Measurements from ENCODE around the gene UBE2D1.

UBE2D1 gene

DNA sequence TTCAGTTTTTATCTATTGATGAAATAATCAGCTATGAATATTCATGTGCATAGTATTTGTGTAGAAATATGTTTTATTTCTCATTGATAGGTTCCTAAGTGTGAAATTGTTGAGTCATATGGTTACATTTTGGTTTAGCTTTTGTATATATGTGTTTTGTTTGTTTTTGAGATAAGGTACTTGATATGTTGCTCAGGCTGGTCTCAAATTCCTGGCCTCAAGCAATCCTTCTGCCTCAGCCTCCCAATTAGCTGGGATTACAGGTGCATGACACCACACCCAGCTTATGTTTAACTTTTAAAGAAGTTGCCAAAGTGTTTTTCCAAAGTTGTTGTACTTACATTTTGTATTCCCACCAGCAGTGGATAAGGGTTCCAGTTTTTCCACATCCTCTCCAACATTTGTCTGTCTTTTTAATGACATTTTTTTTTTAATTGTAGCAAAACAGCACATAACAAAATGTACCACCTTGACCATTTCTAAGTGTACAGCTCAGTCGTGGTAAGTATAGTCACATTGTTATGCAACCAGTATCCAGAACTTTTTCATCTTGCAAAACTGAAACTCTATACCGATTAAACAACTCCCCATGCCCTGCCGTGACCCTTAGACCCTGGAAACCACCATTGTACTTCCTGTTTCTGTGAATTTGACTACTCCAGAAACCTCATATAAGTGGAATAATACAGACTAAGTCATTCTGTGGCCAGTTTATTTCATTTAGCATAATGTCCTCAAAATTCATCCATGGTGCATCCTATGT lies 12.6 kb upstream of the UBE2D1 start:
- DNase-seq (ENCODE audit: low read depth) = peak; percentile 24
- no peak overlapping the region for H3K4me3 ChIP-seq (replicated peaks; ENCODE audit: low read depth, low read length)
- TF ChIP-seq, protein P1, sequence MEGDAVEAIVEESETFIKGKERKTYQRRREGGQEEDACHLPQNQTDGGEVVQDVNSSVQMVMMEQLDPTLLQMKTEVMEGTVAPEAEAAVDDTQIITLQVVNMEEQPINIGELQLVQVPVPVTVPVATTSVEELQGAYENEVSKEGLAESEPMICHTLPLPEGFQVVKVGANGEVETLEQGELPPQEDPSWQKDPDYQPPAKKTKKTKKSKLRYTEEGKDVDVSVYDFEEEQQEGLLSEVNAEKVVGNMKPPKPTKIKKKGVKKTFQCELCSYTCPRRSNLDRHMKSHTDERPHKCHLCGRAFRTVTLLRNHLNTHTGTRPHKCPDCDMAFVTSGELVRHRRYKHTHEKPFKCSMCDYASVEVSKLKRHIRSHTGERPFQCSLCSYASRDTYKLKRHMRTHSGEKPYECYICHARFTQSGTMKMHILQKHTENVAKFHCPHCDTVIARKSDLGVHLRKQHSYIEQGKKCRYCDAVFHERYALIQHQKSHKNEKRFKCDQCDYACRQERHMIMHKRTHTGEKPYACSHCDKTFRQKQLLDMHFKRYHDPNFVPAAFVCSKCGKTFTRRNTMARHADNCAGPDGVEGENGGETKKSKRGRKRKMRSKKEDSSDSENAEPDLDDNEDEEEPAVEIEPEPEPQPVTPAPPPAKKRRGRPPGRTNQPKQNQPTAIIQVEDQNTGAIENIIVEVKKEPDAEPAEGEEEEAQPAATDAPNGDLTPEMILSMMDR (IDR thresholded peaks at IDR 0.05; ENCODE audit: low read length, missing control alignments) = no peak

DNA sequence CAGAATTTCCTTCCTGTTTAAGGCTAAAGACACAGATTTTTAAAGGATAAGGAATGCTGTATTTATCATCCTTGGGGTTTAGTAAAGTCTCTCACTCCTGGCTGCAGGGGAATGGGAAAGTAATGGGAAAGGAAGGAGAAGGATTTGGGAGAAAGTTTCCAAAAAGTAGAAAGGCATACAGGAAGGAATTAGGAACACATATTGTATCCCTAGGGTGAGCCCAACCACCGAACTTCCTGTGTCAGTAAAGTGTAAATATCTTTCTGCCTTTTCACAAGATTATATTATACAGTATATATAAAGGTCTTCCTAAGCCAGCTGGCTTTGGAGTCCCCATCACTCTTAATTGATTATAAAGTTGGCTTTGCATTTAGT lies 12.0 kb upstream of the UBE2D1 start:
- TF ChIP-seq, protein P1 (IDR thresholded peaks at IDR 0.05; ENCODE audit: low read length, missing control alignments) = no peak
- no peak overlapping the region for H3K4me3 ChIP-seq (replicated peaks; ENCODE audit: low read depth, low read length)
- DNase-seq (ENCODE audit: low read depth) = no peak

DNA sequence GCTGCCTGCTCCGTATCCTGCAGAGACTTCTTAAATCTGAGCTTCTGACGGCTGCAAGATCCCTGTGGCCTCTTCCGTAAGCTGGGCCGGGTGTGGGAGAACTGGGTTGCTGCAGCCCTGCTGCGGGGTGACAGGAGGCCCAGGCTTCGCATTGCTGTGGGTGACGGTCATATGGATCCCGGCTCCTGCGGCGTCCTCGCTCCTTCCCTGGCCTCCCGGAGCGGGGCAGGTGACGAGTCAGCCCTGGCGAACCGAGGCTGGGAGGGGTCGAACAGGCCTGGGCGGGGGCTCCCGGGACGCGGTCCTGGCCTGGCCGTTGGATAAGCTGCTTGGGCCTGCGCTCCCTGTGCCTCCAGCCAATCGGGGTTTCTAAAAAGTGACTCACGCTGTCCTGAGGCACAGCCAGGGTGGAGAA lies 7.8 kb upstream of the UBE2D1 start:
- H3K4me3 ChIP-seq (replicated peaks; ENCODE audit: low read depth, low read length) = peak overlapping the region; percentile 45
- TF ChIP-seq, protein P1 (IDR thresholded peaks at IDR 0.05; ENCODE audit: low read length, missing control alignments) = no peak
- DNase-seq (ENCODE audit: low read depth) = peak; percentile 64

DNA sequence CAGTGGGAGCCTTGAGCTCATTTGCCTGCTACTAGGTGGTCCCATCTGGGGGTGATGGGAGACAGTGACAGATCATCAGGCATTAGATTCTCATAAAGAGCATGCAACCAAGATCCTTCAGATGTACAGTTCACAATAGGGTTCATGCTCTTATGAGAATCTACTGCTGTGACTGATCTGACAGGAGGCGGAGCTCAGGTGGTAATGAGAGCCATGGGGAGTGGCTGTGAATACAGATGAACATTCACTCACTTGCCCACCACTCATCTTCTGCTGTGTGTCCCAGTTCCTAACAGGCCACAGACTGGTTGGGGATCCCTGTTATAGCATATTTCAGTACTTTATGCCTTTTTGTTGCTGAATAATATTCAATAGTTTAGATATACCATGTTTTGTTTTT lies 6.6 kb upstream of the UBE2D1 start:
- TF ChIP-seq, protein P1 (IDR thresholded peaks at IDR 0.05; ENCODE audit: low read length, missing control alignments) = no peak
- DNase-seq (ENCODE audit: low read depth) = no peak
- H3K4me3 ChIP-seq (replicated peaks; ENCODE audit: low read depth, low read length) = no peak overlapping the region

GRCh38 chr10:58330431-58330830 lies 4.4 kb upstream of the UBE2D1 start:
- TF ChIP-seq, protein P1 (IDR thresholded peaks at IDR 0.05; ENCODE audit: low read length, missing control alignments) = no peak
- DNase-seq (ENCODE audit: low read depth) = no peak
- H3K4me3 ChIP-seq (replicated peaks; ENCODE audit: low read depth, low read length) = no peak overlapping the region

DNA sequence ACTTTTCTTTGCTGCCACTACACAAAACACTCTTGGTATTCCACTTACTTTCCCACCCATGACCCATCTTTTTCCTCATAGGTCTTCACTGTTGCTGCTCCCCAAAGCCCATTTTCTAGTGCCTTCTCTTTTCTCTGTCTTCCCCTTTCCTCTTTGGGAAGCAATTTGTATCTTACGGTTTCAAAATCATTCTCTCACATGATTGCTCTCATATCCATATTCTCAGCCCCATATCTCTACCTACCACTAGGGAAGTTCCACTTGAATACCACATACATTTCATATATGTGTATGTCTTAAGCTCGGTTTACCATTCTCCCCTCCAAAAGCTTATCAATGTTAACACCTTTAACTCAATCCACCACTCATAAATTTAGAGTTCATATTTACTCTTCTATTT lies 3.2 kb upstream of the UBE2D1 start:
- H3K4me3 ChIP-seq (replicated peaks; ENCODE audit: low read depth, low read length) = no peak overlapping the region
- no peak for DNase-seq (ENCODE audit: low read depth)
- TF ChIP-seq, protein P1 (IDR thresholded peaks at IDR 0.05; ENCODE audit: low read length, missing control alignments) = no peak

Data from fibroblast of pulmonary artery (primary cell).